Measurements from ENCODE around the gene CIP2A. TPM values are rescaled to one million over a fixed set of nuclear protein-coding genes. Genes with fewer than 3 reads are reported as not detected.

CIP2A gene
- total and polyA plus RNA-seq, 2 of the 8 experiments (the other 6 are each of a cell fraction or from before 2014, with no cell fraction given): 11.9 to 38.0 TPM

DNA sequence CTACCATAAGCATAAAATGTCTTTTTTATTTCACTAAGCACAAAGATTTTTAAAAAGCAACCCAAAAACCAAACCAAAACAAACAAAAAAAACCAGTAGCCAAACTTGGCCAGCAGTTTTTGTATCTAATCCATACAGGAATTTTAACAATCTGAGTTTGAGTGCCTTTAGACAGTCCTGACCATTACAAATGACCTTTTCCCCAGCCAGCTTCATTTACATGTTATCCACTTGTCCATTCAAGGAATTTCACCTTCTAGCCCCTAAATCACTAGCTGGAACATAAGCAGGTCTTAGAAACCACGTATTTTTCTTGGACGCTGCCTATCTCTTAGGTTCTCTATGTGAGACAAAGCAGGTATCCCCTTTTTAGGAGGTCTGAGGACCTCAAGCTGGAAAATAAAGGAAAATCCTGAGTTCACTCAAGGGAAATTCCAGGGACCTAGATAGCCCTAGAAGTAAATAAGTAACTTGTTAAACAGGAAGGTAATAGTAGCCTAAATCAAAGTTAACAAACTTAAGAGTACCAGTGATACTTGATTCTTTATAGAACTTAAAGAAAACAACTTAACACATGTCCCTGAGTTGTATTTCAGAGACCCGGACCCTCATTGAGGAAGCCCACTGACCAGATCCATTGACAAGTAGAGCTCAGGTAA is 34.2 kb downstream of the CIP2A start (continued):
- TF ChIP-seq, protein P1, sequence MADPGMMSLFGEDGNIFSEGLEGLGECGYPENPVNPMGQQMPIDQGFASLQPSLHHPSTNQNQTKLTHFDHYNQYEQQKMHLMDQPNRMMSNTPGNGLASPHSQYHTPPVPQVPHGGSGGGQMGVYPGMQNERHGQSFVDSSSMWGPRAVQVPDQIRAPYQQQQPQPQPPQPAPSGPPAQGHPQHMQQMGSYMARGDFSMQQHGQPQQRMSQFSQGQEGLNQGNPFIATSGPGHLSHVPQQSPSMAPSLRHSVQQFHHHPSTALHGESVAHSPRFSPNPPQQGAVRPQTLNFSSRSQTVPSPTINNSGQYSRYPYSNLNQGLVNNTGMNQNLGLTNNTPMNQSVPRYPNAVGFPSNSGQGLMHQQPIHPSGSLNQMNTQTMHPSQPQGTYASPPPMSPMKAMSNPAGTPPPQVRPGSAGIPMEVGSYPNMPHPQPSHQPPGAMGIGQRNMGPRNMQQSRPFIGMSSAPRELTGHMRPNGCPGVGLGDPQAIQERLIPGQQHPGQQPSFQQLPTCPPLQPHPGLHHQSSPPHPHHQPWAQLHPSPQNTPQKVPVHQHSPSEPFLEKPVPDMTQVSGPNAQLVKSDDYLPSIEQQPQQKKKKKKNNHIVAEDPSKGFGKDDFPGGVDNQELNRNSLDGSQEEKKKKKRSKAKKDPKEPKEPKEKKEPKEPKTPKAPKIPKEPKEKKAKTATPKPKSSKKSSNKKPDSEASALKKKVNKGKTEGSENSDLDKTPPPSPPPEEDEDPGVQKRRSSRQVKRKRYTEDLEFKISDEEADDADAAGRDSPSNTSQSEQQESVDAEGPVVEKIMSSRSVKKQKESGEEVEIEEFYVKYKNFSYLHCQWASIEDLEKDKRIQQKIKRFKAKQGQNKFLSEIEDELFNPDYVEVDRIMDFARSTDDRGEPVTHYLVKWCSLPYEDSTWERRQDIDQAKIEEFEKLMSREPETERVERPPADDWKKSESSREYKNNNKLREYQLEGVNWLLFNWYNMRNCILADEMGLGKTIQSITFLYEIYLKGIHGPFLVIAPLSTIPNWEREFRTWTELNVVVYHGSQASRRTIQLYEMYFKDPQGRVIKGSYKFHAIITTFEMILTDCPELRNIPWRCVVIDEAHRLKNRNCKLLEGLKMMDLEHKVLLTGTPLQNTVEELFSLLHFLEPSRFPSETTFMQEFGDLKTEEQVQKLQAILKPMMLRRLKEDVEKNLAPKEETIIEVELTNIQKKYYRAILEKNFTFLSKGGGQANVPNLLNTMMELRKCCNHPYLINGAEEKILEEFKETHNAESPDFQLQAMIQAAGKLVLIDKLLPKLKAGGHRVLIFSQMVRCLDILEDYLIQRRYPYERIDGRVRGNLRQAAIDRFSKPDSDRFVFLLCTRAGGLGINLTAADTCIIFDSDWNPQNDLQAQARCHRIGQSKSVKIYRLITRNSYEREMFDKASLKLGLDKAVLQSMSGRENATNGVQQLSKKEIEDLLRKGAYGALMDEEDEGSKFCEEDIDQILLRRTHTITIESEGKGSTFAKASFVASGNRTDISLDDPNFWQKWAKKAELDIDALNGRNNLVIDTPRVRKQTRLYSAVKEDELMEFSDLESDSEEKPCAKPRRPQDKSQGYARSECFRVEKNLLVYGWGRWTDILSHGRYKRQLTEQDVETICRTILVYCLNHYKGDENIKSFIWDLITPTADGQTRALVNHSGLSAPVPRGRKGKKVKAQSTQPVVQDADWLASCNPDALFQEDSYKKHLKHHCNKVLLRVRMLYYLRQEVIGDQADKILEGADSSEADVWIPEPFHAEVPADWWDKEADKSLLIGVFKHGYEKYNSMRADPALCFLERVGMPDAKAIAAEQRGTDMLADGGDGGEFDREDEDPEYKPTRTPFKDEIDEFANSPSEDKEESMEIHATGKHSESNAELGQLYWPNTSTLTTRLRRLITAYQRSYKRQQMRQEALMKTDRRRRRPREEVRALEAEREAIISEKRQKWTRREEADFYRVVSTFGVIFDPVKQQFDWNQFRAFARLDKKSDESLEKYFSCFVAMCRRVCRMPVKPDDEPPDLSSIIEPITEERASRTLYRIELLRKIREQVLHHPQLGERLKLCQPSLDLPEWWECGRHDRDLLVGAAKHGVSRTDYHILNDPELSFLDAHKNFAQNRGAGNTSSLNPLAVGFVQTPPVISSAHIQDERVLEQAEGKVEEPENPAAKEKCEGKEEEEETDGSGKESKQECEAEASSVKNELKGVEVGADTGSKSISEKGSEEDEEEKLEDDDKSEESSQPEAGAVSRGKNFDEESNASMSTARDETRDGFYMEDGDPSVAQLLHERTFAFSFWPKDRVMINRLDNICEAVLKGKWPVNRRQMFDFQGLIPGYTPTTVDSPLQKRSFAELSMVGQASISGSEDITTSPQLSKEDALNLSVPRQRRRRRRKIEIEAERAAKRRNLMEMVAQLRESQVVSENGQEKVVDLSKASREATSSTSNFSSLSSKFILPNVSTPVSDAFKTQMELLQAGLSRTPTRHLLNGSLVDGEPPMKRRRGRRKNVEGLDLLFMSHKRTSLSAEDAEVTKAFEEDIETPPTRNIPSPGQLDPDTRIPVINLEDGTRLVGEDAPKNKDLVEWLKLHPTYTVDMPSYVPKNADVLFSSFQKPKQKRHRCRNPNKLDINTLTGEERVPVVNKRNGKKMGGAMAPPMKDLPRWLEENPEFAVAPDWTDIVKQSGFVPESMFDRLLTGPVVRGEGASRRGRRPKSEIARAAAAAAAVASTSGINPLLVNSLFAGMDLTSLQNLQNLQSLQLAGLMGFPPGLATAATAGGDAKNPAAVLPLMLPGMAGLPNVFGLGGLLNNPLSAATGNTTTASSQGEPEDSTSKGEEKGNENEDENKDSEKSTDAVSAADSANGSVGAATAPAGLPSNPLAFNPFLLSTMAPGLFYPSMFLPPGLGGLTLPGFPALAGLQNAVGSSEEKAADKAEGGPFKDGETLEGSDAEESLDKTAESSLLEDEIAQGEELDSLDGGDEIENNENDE (IDR thresholded peaks at IDR 0.05; ENCODE audit: insufficient replicate concordance, low read length): no peak
- TF ChIP-seq JUND (IDR thresholded peaks at IDR 0.05; ENCODE audit: low read length) (no peak), CTBP2 (IDR thresholded peaks at IDR 0.05; ENCODE audit: borderline replicate concordance, insufficient read depth, insufficient read length, low read length) (no peak), MAFK (IDR thresholded peaks at IDR 0.05; ENCODE audit: low read depth, low read length) (no peak), RBBP5 (IDR thresholded peaks at IDR 0.05; ENCODE audit: borderline replicate concordance, low read depth, low read length) (no peak)
- TF ChIP-seq, protein P2, sequence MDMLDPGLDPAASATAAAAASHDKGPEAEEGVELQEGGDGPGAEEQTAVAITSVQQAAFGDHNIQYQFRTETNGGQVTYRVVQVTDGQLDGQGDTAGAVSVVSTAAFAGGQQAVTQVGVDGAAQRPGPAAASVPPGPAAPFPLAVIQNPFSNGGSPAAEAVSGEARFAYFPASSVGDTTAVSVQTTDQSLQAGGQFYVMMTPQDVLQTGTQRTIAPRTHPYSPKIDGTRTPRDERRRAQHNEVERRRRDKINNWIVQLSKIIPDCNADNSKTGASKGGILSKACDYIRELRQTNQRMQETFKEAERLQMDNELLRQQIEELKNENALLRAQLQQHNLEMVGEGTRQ (IDR thresholded peaks at IDR 0.05; ENCODE audit: low read length): no peak
